ENCODE measurements around the gene CYP4X1.

The CYP4X1 gene

DNA sequence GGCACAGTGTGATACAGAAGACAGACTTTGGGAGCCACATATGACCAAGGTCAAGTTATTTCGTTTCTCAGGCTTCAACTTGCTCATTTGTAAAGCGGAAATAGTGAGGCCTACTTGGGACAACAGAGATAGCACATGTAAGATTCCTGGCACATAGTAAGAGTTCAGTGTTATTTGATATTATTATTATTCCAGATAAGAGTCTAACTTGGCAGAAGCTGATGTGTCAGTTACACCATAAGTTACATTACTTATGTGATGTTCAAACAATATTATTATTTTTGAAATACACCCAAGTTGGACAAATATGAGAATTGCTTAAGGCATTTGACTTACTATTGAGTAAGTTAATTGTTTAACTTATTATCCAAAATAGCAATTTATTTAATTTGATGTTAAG, 10.2 kb upstream of the CYP4X1 start:
- Histone ChIP-seq H3K4me1 (no peaks in the 10 kb centered on the region), H3K9me3 (ENCODE audit: control insufficient read depth, low read length) (no peaks in the 10 kb centered on the region), H3K27me3 (ENCODE audit: control insufficient read depth, insufficient read depth, low read length) (no peaks in the 10 kb centered on the region), H2AFZ (no peak overlapping the region), H3K79me2 (no peaks in the 10 kb centered on the region), H3K36me3 (ENCODE audit: control insufficient read depth, insufficient read depth, low read length) (no peaks in the 10 kb centered on the region), H3K4me2 (ENCODE audit: low read length) (no peak overlapping the region), H3K27ac (no peak overlapping the region), H3K4me3 (ENCODE audit: low read depth, low read length) (no peak overlapping the region), H3K9ac (no peak overlapping the region)
- TF ChIP-seq, protein P1, sequence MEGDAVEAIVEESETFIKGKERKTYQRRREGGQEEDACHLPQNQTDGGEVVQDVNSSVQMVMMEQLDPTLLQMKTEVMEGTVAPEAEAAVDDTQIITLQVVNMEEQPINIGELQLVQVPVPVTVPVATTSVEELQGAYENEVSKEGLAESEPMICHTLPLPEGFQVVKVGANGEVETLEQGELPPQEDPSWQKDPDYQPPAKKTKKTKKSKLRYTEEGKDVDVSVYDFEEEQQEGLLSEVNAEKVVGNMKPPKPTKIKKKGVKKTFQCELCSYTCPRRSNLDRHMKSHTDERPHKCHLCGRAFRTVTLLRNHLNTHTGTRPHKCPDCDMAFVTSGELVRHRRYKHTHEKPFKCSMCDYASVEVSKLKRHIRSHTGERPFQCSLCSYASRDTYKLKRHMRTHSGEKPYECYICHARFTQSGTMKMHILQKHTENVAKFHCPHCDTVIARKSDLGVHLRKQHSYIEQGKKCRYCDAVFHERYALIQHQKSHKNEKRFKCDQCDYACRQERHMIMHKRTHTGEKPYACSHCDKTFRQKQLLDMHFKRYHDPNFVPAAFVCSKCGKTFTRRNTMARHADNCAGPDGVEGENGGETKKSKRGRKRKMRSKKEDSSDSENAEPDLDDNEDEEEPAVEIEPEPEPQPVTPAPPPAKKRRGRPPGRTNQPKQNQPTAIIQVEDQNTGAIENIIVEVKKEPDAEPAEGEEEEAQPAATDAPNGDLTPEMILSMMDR (IDR thresholded peaks at IDR 0.05) = no peak

GRCh38 chr1:47021070-47021469, 2.4 kb upstream of the CYP4X1 start:
- H3K4me2 ChIP-seq (ENCODE audit: low read length) = no peak overlapping the region
- H3K4me3 ChIP-seq (ENCODE audit: low read depth, low read length) = no peak overlapping the region
- H3K79me2 ChIP-seq = no peaks in the 10 kb centered on the region
- H2AFZ ChIP-seq = no peak overlapping the region
- TF ChIP-seq, protein P1 (IDR thresholded peaks at IDR 0.05) = no peak
- no peaks in the 10 kb centered on the region for H3K36me3 ChIP-seq (ENCODE audit: control insufficient read depth, insufficient read depth, low read length)
- no peaks in the 10 kb centered on the region for H3K4me1 ChIP-seq
- no peaks in the 10 kb centered on the region for H3K9me3 ChIP-seq (ENCODE audit: control insufficient read depth, low read length)
- no peak overlapping the region for H3K27ac ChIP-seq
- H3K9ac ChIP-seq = no peak overlapping the region
- no peaks in the 10 kb centered on the region for H3K27me3 ChIP-seq (ENCODE audit: control insufficient read depth, insufficient read depth, low read length)

GRCh38 chr1:47024141-47024801, 802 bp downstream of the CYP4X1 start:
- no peaks in the 10 kb centered on the region for H3K36me3 ChIP-seq (ENCODE audit: control insufficient read depth, insufficient read depth, low read length)
- TF ChIP-seq, protein P1 (IDR thresholded peaks at IDR 0.05) = no peak
- H3K27ac ChIP-seq = no peak overlapping the region
- no peaks in the 10 kb centered on the region for H3K79me2 ChIP-seq
- H3K4me3 ChIP-seq (ENCODE audit: low read depth, low read length) = no peak overlapping the region
- H3K4me2 ChIP-seq (ENCODE audit: low read length) = no peak overlapping the region
- no peak overlapping the region for H3K9ac ChIP-seq
- no peaks in the 10 kb centered on the region for H3K4me1 ChIP-seq
- H3K9me3 ChIP-seq (ENCODE audit: control insufficient read depth, low read length) = no peaks in the 10 kb centered on the region
- no peaks in the 10 kb centered on the region for H3K27me3 ChIP-seq (ENCODE audit: control insufficient read depth, insufficient read depth, low read length)
- no peak overlapping the region for H2AFZ ChIP-seq

- TF ChIP-seq, protein P1 (IDR thresholded peaks at IDR 0.05) = no peak
- Histone ChIP-seq H3K27ac (no peak overlapping the region), H3K79me2 (no peaks in the 10 kb centered on the region), H2AFZ (no peak overlapping the region), H3K4me2 (ENCODE audit: low read length) (no peak overlapping the region), H3K9me3 (ENCODE audit: control insufficient read depth, low read length) (no peaks in the 10 kb centered on the region), H3K27me3 (ENCODE audit: control insufficient read depth, insufficient read depth, low read length) (no peaks in the 10 kb centered on the region), H3K9ac (no peak overlapping the region), H3K4me3 (ENCODE audit: low read depth, low read length) (no peak overlapping the region), H3K36me3 (ENCODE audit: control insufficient read depth, insufficient read depth, low read length) (no peaks in the 10 kb centered on the region), H3K4me1 (no peaks in the 10 kb centered on the region)
Observed at GRCh38 chr1:47030170-47030805, 6.8 kb downstream of the CYP4X1 start.

DNA sequence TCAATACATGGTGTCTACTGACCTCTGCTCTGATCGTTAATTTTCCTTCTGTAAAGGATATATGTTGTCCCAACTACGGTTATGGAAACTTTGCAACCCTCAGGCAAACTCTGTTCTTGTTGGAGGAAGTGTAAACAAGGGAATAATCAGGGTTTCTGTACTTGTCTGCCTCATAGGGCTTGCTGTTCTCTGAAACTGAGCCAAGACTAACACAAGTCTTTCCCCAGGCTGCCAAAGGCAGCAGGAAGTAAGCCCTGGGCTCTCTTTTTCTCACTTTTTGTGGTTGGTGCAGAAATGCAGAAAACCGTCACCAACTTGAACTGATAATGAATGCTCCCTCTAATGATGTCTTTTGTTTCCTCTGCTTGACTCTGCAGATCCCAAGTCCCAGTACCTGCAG, 7.6 kb downstream of the CYP4X1 start:
- TF ChIP-seq, protein P1 (IDR thresholded peaks at IDR 0.05) = no peak
- Histone ChIP-seq H3K36me3 (ENCODE audit: control insufficient read depth, insufficient read depth, low read length) (no peaks in the 10 kb centered on the region), H3K79me2 (no peaks in the 10 kb centered on the region), H3K4me2 (ENCODE audit: low read length) (no peak overlapping the region), H3K9ac (no peak overlapping the region), H3K27ac (no peak overlapping the region), H3K4me3 (ENCODE audit: low read depth, low read length) (no peak overlapping the region), H3K4me1 (no peaks in the 10 kb centered on the region), H3K27me3 (ENCODE audit: control insufficient read depth, insufficient read depth, low read length) (no peaks in the 10 kb centered on the region), H3K9me3 (ENCODE audit: control insufficient read depth, low read length) (no peaks in the 10 kb centered on the region), H2AFZ (no peak overlapping the region)

All from parathyroid adenoma (tissue), 2 donors.